ENCODE data around the gene CATSPERZ.

Gene CATSPERZ

DNA sequence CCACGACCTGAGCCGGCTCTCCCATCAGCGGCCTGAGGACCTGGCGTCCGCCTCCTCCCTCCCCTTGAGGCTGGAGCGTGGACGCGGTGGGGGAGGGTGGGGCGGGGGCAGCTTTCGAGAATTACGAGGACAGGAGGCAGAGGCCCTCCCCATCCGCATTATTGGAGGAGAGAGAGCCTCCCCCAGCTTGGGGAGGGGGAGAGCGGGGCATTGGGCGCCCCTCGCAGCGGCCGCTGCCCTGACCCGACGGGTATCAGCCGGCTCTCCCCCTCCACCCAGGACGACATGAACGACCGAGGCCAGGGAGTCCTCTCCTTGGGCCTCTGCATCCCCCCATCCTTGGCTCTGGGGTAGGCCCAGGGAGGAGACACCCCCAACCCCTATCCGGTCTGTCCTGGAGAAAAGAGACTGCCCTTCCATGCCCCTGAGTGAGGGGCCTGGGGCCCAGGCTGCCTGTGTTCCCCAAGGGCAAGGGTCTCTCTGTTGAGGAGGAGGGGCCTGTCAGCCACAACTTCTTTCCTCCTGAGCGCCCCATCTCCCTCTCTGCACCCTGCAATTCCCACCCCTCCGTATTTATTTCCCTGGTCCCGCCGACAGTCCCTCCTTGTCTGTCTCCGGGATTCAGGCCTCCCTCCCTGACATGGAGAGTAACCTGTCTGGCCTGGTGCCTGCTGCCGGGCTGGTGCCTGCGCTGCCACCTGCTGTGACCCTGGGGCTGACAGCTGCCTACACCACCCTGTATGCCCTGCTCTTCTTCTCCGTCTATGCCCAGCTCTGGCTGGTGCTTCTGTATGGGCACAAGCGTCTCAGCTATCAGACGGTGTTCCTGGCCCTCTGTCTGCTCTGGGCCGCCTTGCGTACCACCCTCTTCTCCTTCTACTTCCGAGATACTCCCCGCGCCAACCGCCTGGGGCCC, 14.0 kb upstream of the CATSPERZ start:
- no peak for DNase-seq

DNA sequence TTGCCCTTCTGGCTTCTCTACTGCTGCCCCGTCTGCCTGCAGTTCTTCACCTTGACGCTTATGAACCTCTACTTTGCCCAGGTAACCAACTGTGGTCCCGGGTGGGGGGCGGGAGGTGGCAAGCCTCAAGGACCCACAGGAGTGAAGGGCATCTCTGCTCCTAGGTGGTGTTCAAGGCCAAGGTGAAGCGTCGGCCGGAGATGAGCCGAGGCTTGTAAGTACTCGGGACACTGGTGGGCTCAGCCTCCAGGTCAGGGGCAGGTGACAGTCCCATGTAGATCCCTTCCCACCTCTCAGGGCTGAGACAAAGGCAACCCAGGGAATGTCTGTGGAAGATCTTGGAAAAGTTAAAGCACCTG, 13.4 kb upstream of the CATSPERZ start:
- DNase-seq: no peak

- no peak for DNase-seq
These were observed 12.3 kb upstream of the CATSPERZ start for GRCh38 chr11:64287676-64288352.

GRCh38 chr11:64288353-64288750, 11.8 kb upstream of the CATSPERZ start:
- DNase-seq: no peak

DNA sequence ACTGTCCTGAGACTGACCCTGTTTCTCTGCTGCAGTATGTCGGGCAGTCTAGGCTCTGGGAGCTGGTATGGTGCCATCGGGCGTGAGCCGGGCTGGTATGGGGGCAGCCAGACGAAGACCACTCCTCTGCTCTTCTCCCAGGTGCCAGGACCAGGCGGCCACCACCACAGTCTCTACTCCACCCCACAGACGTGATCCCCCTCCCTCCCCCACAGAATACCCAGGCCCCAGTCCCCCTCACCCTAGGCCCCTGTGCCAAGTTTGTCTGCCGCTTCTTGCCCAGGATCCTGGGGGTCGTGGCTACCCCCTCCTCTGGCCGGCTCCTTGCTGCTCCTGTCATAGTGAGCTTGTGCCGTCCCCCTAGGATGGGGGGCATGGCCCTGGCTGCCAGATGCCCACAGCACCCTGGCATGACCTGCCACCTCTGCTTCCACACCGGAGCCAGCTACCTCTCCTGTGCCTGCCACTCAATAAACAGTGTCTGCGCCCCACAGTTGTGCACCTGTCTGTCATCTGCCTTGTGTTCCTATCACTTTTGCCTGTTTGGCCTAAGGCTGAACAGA, 11.1 kb upstream of the CATSPERZ start:
- DNase-seq: no peak

- no peak for DNase-seq
These were observed 9.6 kb upstream of the CATSPERZ start for GRCh38 chr11:64290352-64291261.

DNA sequence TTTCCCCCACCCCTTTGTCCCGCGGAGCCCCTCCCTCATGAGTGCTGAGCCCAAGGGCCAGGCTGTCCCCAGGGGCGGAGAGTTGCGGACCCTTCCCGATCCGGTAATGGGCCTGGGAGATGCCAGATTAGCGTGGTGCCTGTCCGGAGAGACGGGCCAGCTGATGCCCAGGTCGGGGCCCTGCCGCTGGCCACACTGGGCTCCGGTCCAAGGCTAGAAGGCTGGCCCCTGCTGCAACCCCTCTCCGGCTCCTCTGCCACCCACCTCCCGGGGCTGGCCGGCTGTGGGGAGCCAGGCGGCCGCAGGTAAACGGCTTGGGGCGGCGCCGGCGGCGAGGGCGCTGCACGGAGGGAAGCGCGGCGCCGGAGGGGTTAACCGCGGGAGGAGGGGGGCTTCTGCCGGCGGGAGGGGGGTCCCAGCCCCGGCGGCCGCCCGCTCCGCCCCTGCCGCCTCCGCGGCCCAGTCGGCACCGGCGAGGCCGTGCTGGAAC, 8.9 kb upstream of the CATSPERZ start, which contains the start of gene KCNK4:
Gene KCNK4 (plus strand): TSS at position 41 of the 490 bp plus-strand sequence. CDS start 1,717 bp downstream, outside the sequence.
- no peak for DNase-seq

- DNase-seq: no peak
These were observed 8.3 kb upstream of the CATSPERZ start for GRCh38 chr11:64291752-64292459.

- DNase-seq: no peak
These were observed 7.5 kb upstream of the CATSPERZ start for GRCh38 chr11:64292460-64293254.

DNA sequence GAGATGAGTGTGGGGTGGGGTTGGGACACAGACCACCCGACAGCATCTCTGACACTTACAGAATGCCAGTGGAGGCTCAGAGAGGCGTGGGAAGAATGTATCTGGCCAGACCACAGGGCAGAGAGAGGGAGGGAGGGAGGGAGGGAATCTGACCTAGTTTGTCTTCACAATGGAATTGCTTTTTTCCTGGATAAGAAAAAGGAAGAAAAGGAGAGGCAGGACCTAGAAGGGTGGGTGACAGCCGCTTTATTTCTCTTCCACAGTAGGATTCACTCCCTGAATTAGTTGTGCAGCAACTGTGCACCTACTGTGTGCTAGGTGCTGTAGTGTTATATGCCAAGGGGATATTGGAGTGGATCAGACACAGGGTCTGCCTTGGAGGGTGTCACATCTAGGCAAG, 5.4 kb upstream of the CATSPERZ start:
- DNase-seq: no peak

GRCh38 chr11:64295760-64296159, 4.4 kb upstream of the CATSPERZ start:
- no peak for DNase-seq

GRCh38 chr11:64296236-64296635, 3.9 kb upstream of the CATSPERZ start:
- DNase-seq: no peak

- DNase-seq: no peak
These were observed 3.1 kb upstream of the CATSPERZ start for GRCh38 chr11:64296830-64297698.

GRCh38 chr11:64297699-64298358, 2.3 kb upstream of the CATSPERZ start:
- no peak for DNase-seq

- no peak for DNase-seq
These were observed 952 bp upstream of the CATSPERZ start for GRCh38 chr11:64298966-64299846.

- DNase-seq: no peak
These were observed 3.2 kb downstream of the CATSPERZ start for GRCh38 chr11:64303109-64304031.

DNA sequence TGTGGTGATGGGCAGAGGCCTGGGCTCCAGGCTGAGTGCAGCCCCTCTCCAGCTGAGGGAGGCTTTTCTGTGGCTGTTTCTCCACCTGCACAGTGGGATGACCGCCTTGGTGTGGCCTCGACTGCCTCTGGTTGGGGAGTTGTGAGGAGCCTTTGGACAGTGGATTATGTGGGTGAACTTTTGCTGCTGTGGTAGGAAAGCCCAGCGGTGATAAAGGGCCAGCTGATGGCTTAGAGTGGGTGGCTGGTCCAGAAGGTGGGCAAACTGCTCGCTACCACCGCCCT, 3.8 kb downstream of the CATSPERZ start:
- no peak for DNase-seq

All from amniotic stem cell (primary cell).